IPS DF 6.9 (cell line): ENCODE measurements around the gene BABAM2.
"Not testable (repeated sequence)": the region's sequence is repeated elsewhere in the genome, so short reads cannot be mapped to it uniquely, and the experiment has no call there.

Source experiments
- DNase-seq: peaks from one replicate; pipeline ENCODE4 v3.0.0-alpha.2; 2013; ENCODE audit warnings: low read depth, low spot score
- H3K27ac ChIP-seq: one replicate; pipeline ENCODE4 v1.5.1; 2013; ENCODE audit warnings: low read length, control low read depth
- H3K27me3 ChIP-seq: 2 replicates; pipeline ENCODE4 v1.6.1; 2013; ENCODE audit warnings: mild to moderate bottlenecking, low read length; ENCODE audit not compliant: control insufficient read depth, insufficient read depth
- H3K36me3 ChIP-seq: 2 replicates; pipeline ENCODE4 v1.6.1; 2013; ENCODE audit warnings: low read length; ENCODE audit not compliant: control insufficient read depth, insufficient read depth
- H3K4me1 ChIP-seq: 2 replicates; pipeline ENCODE4 v1.6.1; 2013; ENCODE audit warnings: low read length; ENCODE audit not compliant: control insufficient read depth, insufficient read depth
- H3K4me3 ChIP-seq: 2 replicates; pipeline ENCODE4 v1.5.1; 2013; ENCODE audit warnings: mild to moderate bottlenecking, low read length
- H3K9me3 ChIP-seq: 2 replicates; pipeline ENCODE4 v1.6.1; 2013; ENCODE audit warnings: low read length, inconsistent platforms; ENCODE audit not compliant: control insufficient read depth, insufficient read depth
- WGBS: extraction: QIAGEN DNeasy Blood & Tissue Kit; methylation state at CpG from one replicate; pipeline ENCODE4 v1.1.7; 2013; ENCODE audit warnings: mixed read lengths, missing lambda C conversion rate; ENCODE audit not compliant: insufficient read length, insufficient coverage; 5-methylcytosine and 5-hydroxymethylcytosine counted together

The BABAM2 gene

GRCh38 chr2:28102455-28102874, 211.9 kb downstream of the BABAM2 start:
- Histone ChIP-seq H3K27ac (no peak overlapping the region), H3K9me3 (no peaks in the 10 kb centered on the region), H3K4me3 (no peak overlapping the region), H3K27me3 (no peaks in the 10 kb centered on the region), H3K36me3 (no peaks in the 10 kb centered on the region), H3K4me1 (no peaks in the 10 kb centered on the region)
- no CpG with 5 or more reads among the region's 1 CpG for WGBS
- no peak for DNase-seq

GRCh38 chr2:28103611-28104010, 213.1 kb downstream of the BABAM2 start:
- no CpG with 5 or more reads among the region's 2 CpGs for WGBS
- Histone ChIP-seq H3K4me1 (no peaks in the 10 kb centered on the region), H3K27me3 (no peaks in the 10 kb centered on the region), H3K36me3 (no peaks in the 10 kb centered on the region), H3K9me3 (no peaks in the 10 kb centered on the region), H3K4me3 (no peak overlapping the region), H3K27ac (no peak overlapping the region)
- DNase-seq: no peak

DNA sequence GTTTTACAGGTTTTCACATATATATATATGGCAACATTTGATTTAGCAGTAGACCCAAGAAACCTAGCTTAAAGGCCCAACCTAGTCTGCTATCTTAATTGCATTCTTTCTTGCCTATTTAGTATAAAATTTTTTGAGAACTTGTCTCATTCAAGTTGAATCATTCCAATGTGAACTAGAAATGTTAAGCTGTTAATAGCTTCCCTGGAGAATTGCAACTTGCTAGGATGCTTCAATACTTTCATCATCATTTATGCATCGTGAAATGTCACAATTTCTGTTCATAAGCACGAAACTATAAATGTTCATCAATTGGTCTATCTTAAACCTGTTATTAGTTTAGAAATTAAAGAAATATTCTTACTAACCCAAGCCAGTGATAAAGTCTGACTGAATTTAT, 217.6 kb downstream of the BABAM2 start:
- no peak overlapping the region for H3K27ac ChIP-seq
- no peaks in the 10 kb centered on the region for H3K4me1 ChIP-seq
- no peaks in the 10 kb centered on the region for H3K9me3 ChIP-seq
- no peak overlapping the region for H3K4me3 ChIP-seq
- no peaks in the 10 kb centered on the region for H3K36me3 ChIP-seq
- no peak for DNase-seq
- no peaks in the 10 kb centered on the region for H3K27me3 ChIP-seq
- WGBS: no CpG with 5 or more reads among the region's 2 CpGs

DNA sequence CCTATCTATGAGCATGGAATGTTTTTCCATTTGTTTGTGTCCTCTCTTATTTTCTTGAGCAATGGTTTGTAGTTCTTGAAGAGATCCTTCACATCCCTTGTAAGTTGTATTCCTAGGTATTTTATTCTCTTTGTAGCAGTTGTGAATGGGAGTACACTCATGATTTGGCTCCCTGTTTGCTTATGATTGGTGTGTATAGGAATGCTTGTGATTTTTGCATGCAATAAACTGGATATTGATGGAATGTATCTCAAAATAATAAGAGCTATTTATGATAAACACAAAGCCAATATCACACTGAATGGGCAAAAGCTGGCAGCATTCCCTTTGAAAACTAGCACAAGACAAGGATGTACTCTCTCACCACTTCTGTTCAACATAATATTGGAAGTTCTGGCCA, 223.2 kb downstream of the BABAM2 start:
- not testable (repeated sequence) for H3K9me3 ChIP-seq, H3K4me3 ChIP-seq, H3K27me3 ChIP-seq

DNA sequence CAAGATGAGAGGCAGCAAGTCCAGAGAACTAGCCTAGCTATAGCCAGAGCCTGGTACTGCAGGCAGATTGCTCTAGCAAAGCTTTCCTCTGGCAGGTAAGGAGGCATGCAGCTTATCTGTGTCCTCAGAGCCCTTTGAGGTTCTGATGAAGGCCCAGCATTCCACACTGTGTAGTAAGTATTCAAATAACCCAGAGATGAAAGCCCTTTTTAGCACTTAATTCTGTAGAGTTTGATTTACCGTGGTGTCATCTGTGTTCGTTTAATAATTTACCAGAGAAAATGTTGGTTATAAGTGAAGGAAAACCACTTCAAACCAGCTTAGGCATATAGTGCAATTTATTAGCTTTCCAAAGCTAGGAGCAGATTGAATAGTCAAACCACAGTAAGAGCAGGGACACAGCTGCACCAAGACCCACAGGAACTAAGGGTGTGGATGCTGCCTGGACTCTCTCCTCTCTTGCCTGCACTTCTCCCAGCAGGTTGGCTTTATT, 226.6 kb downstream of the BABAM2 start:
- Histone ChIP-seq H3K36me3 (no peaks in the 10 kb centered on the region), H3K9me3 (no peaks in the 10 kb centered on the region), H3K27me3 (no peaks in the 10 kb centered on the region), H3K27ac (no peak overlapping the region), H3K4me3 (no peak overlapping the region), H3K4me1 (no peaks in the 10 kb centered on the region)
- WGBS: no CpG with 5 or more reads among the region's 2 CpGs
- no peak for DNase-seq

More for the DNA sequence above, 223.2 kb downstream of the BABAM2 start:
- not testable (repeated sequence) for DNase-seq, H3K4me1 ChIP-seq, H3K27ac ChIP-seq, H3K36me3 ChIP-seq

GRCh38 chr2:28119631-28120030, 229.1 kb downstream of the BABAM2 start:
- no peak overlapping the region for H3K27ac ChIP-seq
- WGBS: no CpG with 5 or more reads among the region's 1 CpG
- no peak for DNase-seq

DNA sequence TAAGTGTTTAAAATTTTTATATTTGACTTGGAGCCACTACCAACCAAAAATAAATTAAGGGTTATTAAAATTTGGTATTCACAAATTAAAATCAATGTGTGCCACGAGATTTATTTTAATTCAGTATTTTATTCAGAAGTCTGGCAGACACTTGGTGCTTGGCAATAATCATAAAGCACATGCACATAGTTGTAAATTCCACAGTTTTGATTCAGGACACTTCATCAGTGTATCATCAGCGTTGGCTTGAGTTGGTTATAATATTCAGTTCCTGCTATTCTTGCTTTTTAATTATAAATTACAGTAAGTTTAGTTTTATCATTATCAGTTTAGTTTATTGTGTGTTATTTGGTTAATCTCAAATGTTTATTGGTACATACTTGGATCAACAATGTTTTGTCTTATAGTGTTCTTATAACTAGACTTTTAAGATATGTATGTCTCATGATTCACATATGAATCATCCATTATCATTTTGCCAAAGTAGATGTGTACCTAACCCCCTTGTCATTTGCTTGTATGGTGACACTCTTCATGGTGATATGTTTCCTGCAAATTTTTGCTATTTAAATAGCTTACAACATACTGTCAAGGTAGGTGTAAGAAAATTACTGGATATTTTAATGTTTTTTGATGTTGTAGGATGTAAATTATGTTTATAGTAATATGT, 237.9 kb downstream of the BABAM2 start:
- Histone ChIP-seq H3K4me1 (no peaks in the 10 kb centered on the region), H3K27ac (no peak overlapping the region), H3K9me3 (no peaks in the 10 kb centered on the region), H3K27me3 (no peaks in the 10 kb centered on the region), H3K36me3 (no peaks in the 10 kb centered on the region), H3K4me3 (no peak overlapping the region)
- WGBS: no CpG with 5 or more reads among the region's 2 CpGs
- DNase-seq: no peak

More at GRCh38 chr2:28119631-28120030, 229.1 kb downstream of the BABAM2 start:
- Histone ChIP-seq H3K4me1 (no peaks in the 10 kb centered on the region), H3K36me3 (no peaks in the 10 kb centered on the region), H3K9me3 (no peaks in the 10 kb centered on the region), H3K4me3 (no peak overlapping the region), H3K27me3 (no peaks in the 10 kb centered on the region)

GRCh38 chr2:28129955-28130695, 239.6 kb downstream of the BABAM2 start:
- Histone ChIP-seq H3K4me1 (no peaks in the 10 kb centered on the region), H3K4me3 (no peak overlapping the region), H3K9me3 (no peaks in the 10 kb centered on the region), H3K27me3 (no peaks in the 10 kb centered on the region), H3K36me3 (no peaks in the 10 kb centered on the region), H3K27ac (no peak overlapping the region)
- no peak for DNase-seq
- no CpG with 5 or more reads among the region's 4 CpGs for WGBS

GRCh38 chr2:28133778-28134177, 243.2 kb downstream of the BABAM2 start:
- DNase-seq: no peak

GRCh38 chr2:28134262-28134812, 243.8 kb downstream of the BABAM2 start:
- Histone ChIP-seq H3K27ac (no peak overlapping the region), H3K4me1 (no peaks in the 10 kb centered on the region), H3K4me3 (no peak overlapping the region), H3K36me3 (no peaks in the 10 kb centered on the region), H3K9me3 (no peaks in the 10 kb centered on the region), H3K27me3 (no peaks in the 10 kb centered on the region)
- WGBS: no CpG with 5 or more reads among the region's 4 CpGs
- no peak for DNase-seq

More at GRCh38 chr2:28133778-28134177, 243.2 kb downstream of the BABAM2 start:
- H3K4me3 ChIP-seq: no peak overlapping the region
- no peaks in the 10 kb centered on the region for H3K27me3 ChIP-seq
- no CpG with 5 or more reads among the region's 9 CpGs for WGBS
- H3K27ac ChIP-seq: no peak overlapping the region
- H3K9me3 ChIP-seq: no peaks in the 10 kb centered on the region
- H3K4me1 ChIP-seq: no peaks in the 10 kb centered on the region
- H3K36me3 ChIP-seq: no peaks in the 10 kb centered on the region
